ENCODE measurements around the gene OSCP1. TPM values are rescaled to one million over a fixed set of nuclear protein-coding genes. Genes with fewer than 3 reads are reported as not detected.

Gene OSCP1
- total and polyA plus RNA-seq, 2 donors (not counting 3 experiments of a cell fraction or from before 2014, with no cell fraction given): 4.6 to 8.3 TPM

DNA sequence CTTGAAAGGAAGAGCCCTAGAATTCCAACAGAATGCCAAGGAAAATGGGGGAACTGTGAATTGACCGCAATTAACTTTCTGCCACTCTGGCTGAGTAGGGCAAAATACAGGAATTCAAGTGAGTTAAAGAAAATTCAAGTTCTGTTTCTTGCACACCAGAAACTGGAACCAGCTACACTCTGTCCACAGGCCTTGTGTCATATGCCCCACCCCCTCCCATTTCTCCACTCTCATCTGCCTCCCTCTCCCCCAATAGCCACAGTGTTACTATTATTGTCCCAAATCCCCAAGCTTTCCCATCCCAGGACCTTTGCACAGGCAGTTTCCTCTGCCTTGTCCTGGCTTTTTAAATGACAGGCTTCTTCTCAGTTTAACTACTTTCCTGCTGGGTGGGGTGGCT lies 60.3 kb downstream of the OSCP1 start:
- Histone ChIP-seq H3K9me3 (replicated peaks; ENCODE audit: control insufficient read depth, insufficient read depth, low read length) (no peaks in the 10 kb centered on the region), H3K4me1 (ENCODE audit: control insufficient read depth, extremely low read depth, insufficient read depth, low read length) (peaks cover 15% of the 10 kb centered on the region), H3K36me3 (ENCODE audit: control insufficient read depth in 2 of 2, extremely low read depth in 1 of 2, insufficient read depth in 2 of 2, low read length in 2 of 2) (peaks cover 0 to 16% of the 10 kb centered on the region in 2 experiments), H3K27me3 (ENCODE audit: control insufficient read depth in 2 of 2, insufficient read depth in 2 of 2, low read length in 2 of 2) (no peaks in the 10 kb centered on the region), H4K20me1 (replicated peaks; ENCODE audit: control insufficient read depth, extremely low read depth, insufficient read depth, low read length) (no peaks in the 10 kb centered on the region), H3K27ac (ENCODE audit: insufficient read depth, low read depth, low read length) (no peak overlapping the region), H3K9ac (replicated peaks; ENCODE audit: extremely low read depth, insufficient read depth, low read length) (no peak overlapping the region), H2AFZ (ENCODE audit: low read depth, low read length) (no peak overlapping the region), H3K79me2 (ENCODE audit: control insufficient read depth, insufficient read depth, low read length) (peaks cover 5% of the 10 kb centered on the region), H3K4me3 (replicated peaks in 1 of 3; ENCODE audit: insufficient read depth in 1 of 3, low read depth in 1 of 3, low read length in 3 of 3) (no peak overlapping the region), H3K9me1 (replicated peaks; ENCODE audit: control insufficient read depth, extremely low read depth, insufficient read depth, low read length) (no peaks in the 10 kb centered on the region), H3K4me2 (ENCODE audit: insufficient read depth, low read length) (no peak overlapping the region)
- intact Hi-C loops (cut with micrococcal nuclease) (loop anchor here (5.0 kb wide), 1 partner anchor 1087 kb away; no protein-coding TSS in a partner anchor), dilution Hi-C loops (cut with MboI; ENCODE audit: extremely low pct_ligation_motif_present, low sequenced_read_pairs) (no loop called here)
- no peak for FAIRE-seq
- POLR2A ChIA-PET: no interaction called here
- DNase-seq (ENCODE audit: low read depth, low spot score): no peak
- BruUV-seq (replicated peaks): no TSS peak
- no peak for TF ChIP-seq CTCF (IDR thresholded peaks at IDR 0.05; ENCODE audit: extremely low read depth in 1 of 2, insufficient read depth in 1 of 2, low read depth in 1 of 2, low read length in 2 of 2)
- no peak for TF ChIP-seq POLR2AphosphoS5 (IDR thresholded peaks at IDR 0.05; ENCODE audit: insufficient read depth, low read depth, low read length)
- CTCF ChIA-PET: interaction anchor here (4.7 kb wide), 1 partner anchor 47 kb away, joined by 55 read pairs; no protein-coding TSS in a partner anchor

DNA sequence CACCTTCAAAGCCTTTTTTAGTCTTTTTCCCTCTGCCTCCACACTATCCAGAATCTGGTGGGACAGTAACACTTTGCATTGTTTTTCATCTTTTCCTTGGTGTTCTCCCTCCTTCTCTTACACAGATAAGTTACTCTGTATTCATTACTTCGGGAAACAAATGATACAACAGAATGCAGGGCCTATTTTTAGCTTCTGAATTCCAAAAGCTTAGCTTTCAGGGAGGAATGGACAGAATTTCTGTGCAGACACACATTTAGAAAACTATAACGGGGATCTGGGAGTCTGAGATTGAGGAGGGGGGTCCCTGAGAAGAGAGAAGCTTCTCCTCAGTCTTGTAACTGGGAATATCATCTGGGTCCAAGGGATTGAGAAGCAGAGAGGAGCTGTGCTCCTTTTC lies 61.0 kb downstream of the OSCP1 start:
- FAIRE-seq (no peak), DNase-seq (ENCODE audit: low read depth, low spot score) (no peak)
- peaks cover 22% of the 10 kb centered on the region for H3K4me1 ChIP-seq (ENCODE audit: control insufficient read depth, extremely low read depth, insufficient read depth, low read length)
- BruUV-seq (replicated peaks): no TSS peak
- no peak overlapping the region for H3K27ac ChIP-seq (ENCODE audit: insufficient read depth, low read depth, low read length)
- H3K4me2 ChIP-seq (ENCODE audit: insufficient read depth, low read length): no peak overlapping the region
- H3K9me3 ChIP-seq (replicated peaks; ENCODE audit: control insufficient read depth, insufficient read depth, low read length): no peaks in the 10 kb centered on the region
- POLR2A ChIA-PET: no interaction called here
- TF ChIP-seq POLR2AphosphoS5 (IDR thresholded peaks at IDR 0.05; ENCODE audit: insufficient read depth, low read depth, low read length) (no peak), JUN (IDR thresholded peaks at IDR 0.05; ENCODE audit: borderline replicate concordance, insufficient read depth, insufficient read length, low read depth) (no peak), POLR2A (IDR thresholded peaks at IDR 0.05; ENCODE audit: low read depth, low read length) (no peak), CTCF (IDR thresholded peaks at IDR 0.05; ENCODE audit: extremely low read depth in 1 of 2, insufficient read depth in 1 of 2, low read depth in 1 of 2, low read length in 2 of 2) (no peak), GATA2 (IDR thresholded peaks at IDR 0.05; ENCODE audit: insufficient read depth, insufficient read length, low read depth, low read length) (no peak), EZH2 (IDR thresholded peaks at IDR 0.05; ENCODE audit: borderline replicate concordance, low read depth, low read length, severe bottlenecking) (no peak), FOS (IDR thresholded peaks at IDR 0.05; ENCODE audit: borderline replicate concordance, insufficient read depth, low read length) (no peak), MAX (IDR thresholded peaks at IDR 0.05; ENCODE audit: insufficient read depth, insufficient read length) (no peak), MYC (IDR thresholded peaks at IDR 0.05; ENCODE audit: low read depth, low read length) (no peak)
- intact Hi-C loops (cut with micrococcal nuclease) (loop anchor here (5.0 kb wide), 1 partner anchor 1088 kb away; no protein-coding TSS in a partner anchor), dilution Hi-C loops (cut with MboI; ENCODE audit: extremely low pct_ligation_motif_present, low sequenced_read_pairs) (no loop called here)
- no peak overlapping the region for H2AFZ ChIP-seq (ENCODE audit: low read depth, low read length)
- no peak overlapping the region for H3K4me3 ChIP-seq (replicated peaks in 1 of 3; ENCODE audit: insufficient read depth in 1 of 3, low read depth in 1 of 3, low read length in 3 of 3)
- no peaks in the 10 kb centered on the region for H3K27me3 ChIP-seq (ENCODE audit: control insufficient read depth in 2 of 2, insufficient read depth in 2 of 2, low read length in 2 of 2)
- peaks cover 0 to 16% of the 10 kb centered on the region in 2 experiments for H3K36me3 ChIP-seq (ENCODE audit: control insufficient read depth in 2 of 2, extremely low read depth in 1 of 2, insufficient read depth in 2 of 2, low read length in 2 of 2)
- no peaks in the 10 kb centered on the region for H4K20me1 ChIP-seq (replicated peaks; ENCODE audit: control insufficient read depth, extremely low read depth, insufficient read depth, low read length)
- no peak overlapping the region for H3K9ac ChIP-seq (replicated peaks; ENCODE audit: extremely low read depth, insufficient read depth, low read length)
- CTCF ChIA-PET: interaction anchor here (1.0 to 4.7 kb wide), 3 partner anchors 11 to 89 kb away, joined by 4 to 55 read pairs (median 4); no protein-coding TSS in a partner anchor
- H3K9me1 ChIP-seq (replicated peaks; ENCODE audit: control insufficient read depth, extremely low read depth, insufficient read depth, low read length): no peaks in the 10 kb centered on the region
- peaks cover 12% of the 10 kb centered on the region for H3K79me2 ChIP-seq (ENCODE audit: control insufficient read depth, insufficient read depth, low read length)

All from endothelial cell of umbilical vein (primary cell).